ENCODE results near the gene ERI3. TPM values are rescaled to one million over a fixed set of nuclear protein-coding genes. Genes with fewer than 3 reads are reported as not detected.
A peak's percentile ranks its signal among the peaks of the same experiment; 100 is the strongest.

The ERI3 gene
- total RNA-seq, 4 donors from 2014 or later: 28.8 to 63.2 (median 45.0) TPM

DNA sequence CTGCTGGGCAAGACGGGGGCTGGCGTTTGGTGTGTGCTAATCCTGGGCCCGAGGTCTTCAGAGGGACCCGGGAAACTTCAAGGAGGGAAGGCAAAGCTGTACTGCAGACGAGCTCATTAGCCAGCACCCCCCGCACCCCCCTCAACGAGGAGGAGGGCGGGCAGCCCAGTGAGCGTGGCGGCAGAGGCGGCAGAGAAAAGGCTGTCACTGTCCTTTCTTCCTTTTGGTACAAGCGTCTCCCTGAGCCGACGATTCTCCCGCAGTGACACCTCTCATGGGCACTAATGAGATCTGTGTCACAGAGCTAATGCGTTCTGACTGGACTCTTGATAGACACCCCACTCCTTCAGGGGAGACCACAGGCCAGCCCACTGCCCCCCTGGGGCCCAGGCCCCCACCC, 112.3 kb downstream of the ERI3 start:
- Histone ChIP-seq H3K27me3 (no peaks in the 10 kb centered on the region), H3K4me3 (replicated peaks in 1 of 3) (no peak overlapping the region), H3K27ac (no peak overlapping the region), H3K4me1 (peaks cover 7 to 10% of the 10 kb centered on the region in 2 donors), H3K36me3 (peaks cover 0 to 3% of the 10 kb centered on the region in 2 donors), H3K9me3 (no peaks in the 10 kb centered on the region)
- intact Hi-C loops (cut with DNase I): no loop called here
- no peak for TF ChIP-seq CTCF (IDR thresholded peaks at IDR 0.05)
- no peak for TF ChIP-seq POLR2A (IDR thresholded peaks at IDR 0.05)
- WGBS, 2 donors: 80 to 87% methylated on average over 11 to 16 of the region's 16 CpGs
- DNase-seq: no peak

DNA sequence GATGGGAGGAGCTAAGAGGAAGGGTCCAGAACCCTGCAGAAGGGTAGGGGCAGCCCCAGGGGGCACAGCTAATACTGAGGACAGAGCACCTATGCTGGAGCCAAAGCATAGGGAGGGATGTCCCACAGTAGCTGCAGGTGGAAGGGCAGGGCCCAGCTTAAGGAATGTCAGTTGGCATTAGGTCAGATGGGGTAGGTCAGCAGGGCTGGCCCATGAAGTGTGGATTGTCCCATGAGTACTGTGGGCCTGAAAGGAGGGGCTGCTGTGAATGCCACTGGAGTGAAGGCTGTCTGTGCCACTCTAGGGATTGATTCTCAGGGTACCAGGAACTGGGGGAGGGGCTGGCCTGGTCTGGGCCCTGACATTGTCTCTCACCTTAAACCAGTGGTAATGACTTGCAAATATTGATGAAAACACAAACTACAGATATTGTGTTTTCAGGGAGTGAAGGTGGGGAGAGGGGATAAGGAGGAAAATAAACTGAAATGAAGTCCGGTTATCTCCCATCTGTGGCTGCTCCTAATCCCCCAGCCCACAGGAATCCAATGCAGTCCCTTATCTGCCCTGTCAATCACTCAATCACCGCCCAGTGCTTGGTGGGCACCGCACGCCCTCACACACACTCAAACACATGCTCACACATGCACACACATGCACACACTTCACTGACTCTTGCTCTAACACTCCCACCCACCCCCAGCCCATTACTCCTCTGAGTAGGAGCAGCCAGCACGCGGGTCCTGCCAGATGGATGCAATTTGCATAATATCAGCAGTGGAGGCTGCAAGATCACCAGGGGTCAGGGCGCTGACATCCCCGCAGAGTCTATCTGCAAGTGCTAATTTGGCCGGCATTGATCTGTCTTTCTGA, 114.0 kb downstream of the ERI3 start:
- TF ChIP-seq POLR2A (IDR thresholded peaks at IDR 0.05) (no peak), CTCF (IDR thresholded peaks at IDR 0.05) (no peak)
- no peaks in the 10 kb centered on the region for H3K27me3 ChIP-seq
- intact Hi-C loops (cut with DNase I): no loop called here
- 86% methylated on average over 9 of the region's 9 CpGs for WGBS, 2 donors
- H3K4me3 ChIP-seq (replicated peaks in 1 of 3): no peak overlapping the region
- H3K27ac ChIP-seq: peak overlapping the region in 2 of 3 donors; percentile 38 to 60
- H3K36me3 ChIP-seq: peaks cover 0 to 3% of the 10 kb centered on the region in 2 donors
- peak; percentile 11 to 32 for DNase-seq
- no peaks in the 10 kb centered on the region for H3K9me3 ChIP-seq
- peaks cover 7 to 10% of the 10 kb centered on the region in 2 donors for H3K4me1 ChIP-seq

- TF ChIP-seq CTCF (IDR thresholded peaks at IDR 0.05): no peak
- no peak for TF ChIP-seq POLR2A (IDR thresholded peaks at IDR 0.05)
- H3K36me3 ChIP-seq: peaks cover 0 to 3% of the 10 kb centered on the region in 2 donors
- H3K27me3 ChIP-seq: no peaks in the 10 kb centered on the region
- H3K4me3 ChIP-seq (replicated peaks in 1 of 3): no peak overlapping the region
- peak overlapping the region; percentile 38 to 60 (median 43) for H3K27ac ChIP-seq
- intact Hi-C loops (cut with DNase I): no loop called here
- 89 to 100% methylated on average over 1 to 2 of the region's 3 CpGs for WGBS, 2 donors
- no peaks in the 10 kb centered on the region for H3K9me3 ChIP-seq
- DNase-seq: peak in 1 of 2 donors; percentile 24
- H3K4me1 ChIP-seq: peaks cover 7 to 10% of the 10 kb centered on the region in 2 donors
Observed at GRCh38 chr1:44239961-44240371, 115.1 kb downstream of the ERI3 start.

DNA sequence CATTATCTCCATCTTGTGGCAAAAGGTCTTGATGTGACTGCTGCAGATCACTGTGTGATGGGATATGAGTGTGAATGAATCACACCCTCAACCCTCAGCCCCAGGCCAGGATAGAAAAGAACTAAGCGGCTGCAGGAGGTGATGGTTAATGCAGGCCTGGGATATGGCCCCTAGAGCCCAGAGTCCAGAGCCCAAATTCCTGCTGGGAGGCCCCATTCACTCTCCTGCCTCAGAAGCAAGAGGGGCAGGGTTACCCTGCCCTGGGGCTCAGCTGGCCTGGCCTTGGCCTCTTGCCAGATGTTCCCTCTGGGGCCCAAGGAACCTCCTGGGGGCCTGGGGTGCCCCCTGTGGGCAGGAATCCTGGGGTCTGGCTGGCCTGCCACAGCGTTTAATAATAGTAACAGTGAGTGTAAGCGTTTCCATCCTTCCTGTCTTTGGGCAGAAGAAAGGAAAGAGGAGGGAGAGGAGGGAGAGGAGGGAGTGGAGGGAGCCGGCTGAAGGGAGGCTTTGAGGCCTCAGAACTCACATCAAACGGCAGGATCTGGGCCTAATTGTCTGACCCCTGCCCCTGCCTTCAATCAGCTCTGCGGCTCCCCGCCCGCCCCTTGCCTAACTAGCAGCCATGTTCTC, 115.6 kb downstream of the ERI3 start:
- WGBS, 2 donors: 57 to 70% methylated on average over 8 of the region's 8 CpGs
- Histone ChIP-seq H3K4me1 (peaks cover 7 to 10% of the 10 kb centered on the region in 2 donors), H3K9me3 (no peaks in the 10 kb centered on the region), H3K4me3 (replicated peaks in 1 of 3) (no peak overlapping the region), H3K27me3 (no peaks in the 10 kb centered on the region), H3K27ac (peak overlapping the region; percentile 21 to 43 (median 38)), H3K36me3 (peaks cover 0 to 3% of the 10 kb centered on the region in 2 donors)
- no peak for TF ChIP-seq POLR2A (IDR thresholded peaks at IDR 0.05)
- no peak for TF ChIP-seq CTCF (IDR thresholded peaks at IDR 0.05)
- DNase-seq: no peak
- intact Hi-C loops (cut with DNase I): no loop called here

GRCh38 chr1:44238660-44239059, 116.4 kb downstream of the ERI3 start:
- WGBS, 2 donors: 83 to 90% methylated on average over 3 to 4 of the region's 4 CpGs
- Histone ChIP-seq H3K36me3 (no peaks in the 10 kb centered on the region), H3K9me3 (no peaks in the 10 kb centered on the region), H3K27me3 (no peaks in the 10 kb centered on the region), H3K27ac (peak overlapping the region in 1 of 3 donors; percentile 11), H3K4me3 (replicated peaks in 1 of 3) (no peak overlapping the region), H3K4me1 (peaks cover 7 to 10% of the 10 kb centered on the region in 2 donors)
- TF ChIP-seq CTCF (IDR thresholded peaks at IDR 0.05): no peak
- TF ChIP-seq POLR2A (IDR thresholded peaks at IDR 0.05): no peak
- intact Hi-C loops (cut with DNase I): no loop called here
- DNase-seq: no peak

Data from thyroid gland (tissue), 4 donors.